Coronary artery (tissue), 2 donors: ENCODE data around the gene MPC2.

Experiments
- DNase-seq: peaks from one replicate; pipeline ENCODE4 v3.0.0-alpha.2; 2017; ENCODE audit warnings: low spot score
- H3K27ac ChIP-seq, 2 donors: fragments of 200-600 bp; sonication (generic); one replicate each; pipeline ENCODE4 v1.5.1; 2016 to 2019
- H3K4me3 ChIP-seq: fragments of 200-600 bp; sonication (generic); 2 replicates; pipeline ENCODE4 v1.5.1; 2016; ENCODE audit warnings: mild to moderate bottlenecking, moderate library complexity
- CTCF ChIP-seq: fragments of 200-600 bp; sonication (generic); IDR thresholded peaks from one replicate; pipeline ENCODE4 v1.5.1; 2019; ENCODE audit warnings: antibody characterized with exemption

The MPC2 gene

GRCh38 chr1:167905671-167906070 lies 31.2 kb downstream of the MPC2 start:
- no peak for DNase-seq
- H3K27ac ChIP-seq: no peak overlapping the region
- no peak for TF ChIP-seq CTCF
- no peak overlapping the region for H3K4me3 ChIP-seq

- no peak for DNase-seq
- Histone ChIP-seq H3K27ac (no peak overlapping the region), H3K4me3 (no peak overlapping the region)
- no peak for TF ChIP-seq CTCF
Measured at GRCh38 chr1:167905182-167905581, 31.7 kb downstream of the MPC2 start.

- H3K27ac ChIP-seq: no peak overlapping the region
- no peak for DNase-seq
- no peak for TF ChIP-seq CTCF
- no peak overlapping the region for H3K4me3 ChIP-seq
Measured at GRCh38 chr1:167904652-167905130, 32.2 kb downstream of the MPC2 start.

- H3K27ac ChIP-seq: no peak overlapping the region
- DNase-seq: no peak
- H3K4me3 ChIP-seq: no peak overlapping the region
- no peak for TF ChIP-seq CTCF
Measured at GRCh38 chr1:167900907-167901306, 36.0 kb downstream of the MPC2 start.

GRCh38 chr1:167899253-167899681 lies 37.6 kb downstream of the MPC2 start:
- H3K27ac ChIP-seq: no peak overlapping the region
- TF ChIP-seq CTCF: no peak
- no peak overlapping the region for H3K4me3 ChIP-seq
- DNase-seq: no peak

GRCh38 chr1:167898578-167899222 lies 38.2 kb downstream of the MPC2 start:
- no peak overlapping the region for H3K4me3 ChIP-seq
- TF ChIP-seq CTCF: no peak
- DNase-seq: no peak
- H3K27ac ChIP-seq: no peak overlapping the region

GRCh38 chr1:167893798-167894197 lies 43.1 kb downstream of the MPC2 start:
- Histone ChIP-seq H3K4me3 (no peak overlapping the region), H3K27ac (no peak overlapping the region)
- DNase-seq: no peak
- TF ChIP-seq CTCF: no peak
